B cell (primary cell): Measurements from ENCODE around the gene COX10.

ENCODE experiments used
- CTCF ChIP-seq: fragments of 200-600 bp; IDR thresholded peaks from one replicate; pipeline ENCODE4 v1.8.0; 2022; ENCODE audit warnings: antibody characterized with exemption, mild to moderate bottlenecking
- EZH2 ChIP-seq: IDR thresholded peaks from 2 replicates; pipeline ENCODE4 v1.6.1; 2012; ENCODE audit warnings: borderline replicate concordance, low read depth, mild to moderate bottlenecking, moderate library complexity, low read length; ENCODE audit not compliant: insufficient read depth, poor library complexity, severe bottlenecking

- TF ChIP-seq CTCF (no peak), EZH2 (no peak)
These were observed 156.1 kb downstream of the COX10 start for GRCh38 chr17:14225254-14225980.
